Left lobe of liver (tissue), 2 donors: ENCODE measurements around the gene FTCDNL1. TPM values are rescaled to one million over a fixed set of nuclear protein-coding genes. Genes with fewer than 3 reads are reported as not detected.

Source experiments
- ATAC-seq: fragments of 200-7000 bp; cut with Tn5 transposase; one replicate; pipeline ENCODE4 v1.9.1; 2020; ENCODE audit warnings: mild to moderate bottlenecking, moderate library complexity
- DNase-seq: peaks from one replicate; pipeline ENCODE4 v3.0.0-alpha.2; 2020; ENCODE audit warnings: low spot score
- total RNA-seq: library from RNA; stranded (reverse); gene quantifications from one replicate; pipeline ENCODE4 v1.2.1, GENCODE V29; 2021
- donor health status: DM: no; HTN: no; CAD: no; lungs with moderate emphysema.
- donor health status: DM: no; HTN: yes; CAD: no.

FTCDNL1 gene
- 7.8 TPM for total RNA-seq

GRCh38 chr2:199850718-199851500, at the start of gene FTCDNL1:
FTCDNL1 (minus strand) TSS chr2:199851192; CDS start chr2:199848962, 2,230 bp downstream.
- DNase-seq (peak; percentile 89), ATAC-seq (peak; percentile 91)

- DNase-seq = no peak
- ATAC-seq = no peak
These were observed 45.6 kb upstream of the FTCDNL1 start for GRCh38 chr2:199896617-199897016.

- DNase-seq (no peak), ATAC-seq (no peak)
These were observed 44.4 kb upstream of the FTCDNL1 start for GRCh38 chr2:199895406-199895805.

GRCh38 chr2:199883474-199884212, 32.7 kb upstream of the FTCDNL1 start:
- DNase-seq (no peak), ATAC-seq (no peak)

GRCh38 chr2:199882667-199883066, 31.7 kb upstream of the FTCDNL1 start:
- ATAC-seq (no peak), DNase-seq (no peak)

- DNase-seq (no peak), ATAC-seq (no peak)
These were observed 24.4 kb upstream of the FTCDNL1 start for GRCh38 chr2:199875400-199875799.

- no peak for ATAC-seq
- no peak for DNase-seq
These were observed 23.2 kb upstream of the FTCDNL1 start for GRCh38 chr2:199874209-199874608.

GRCh38 chr2:199870581-199870980, 19.6 kb upstream of the FTCDNL1 start:
- no peak for DNase-seq

GRCh38 chr2:199869653-199870052, 18.7 kb upstream of the FTCDNL1 start:
- DNase-seq = no peak
- no peak for ATAC-seq

More at GRCh38 chr2:199870581-199870980, 19.6 kb upstream of the FTCDNL1 start:
- ATAC-seq = no peak

- DNase-seq (no peak), ATAC-seq (no peak)
These were observed 18.2 kb upstream of the FTCDNL1 start for GRCh38 chr2:199869227-199869541.

GRCh38 chr2:199868431-199869226, 17.6 kb upstream of the FTCDNL1 start:
- no peak for DNase-seq
- ATAC-seq = no peak

- ATAC-seq = no peak
- no peak for DNase-seq
These were observed 14.9 kb upstream of the FTCDNL1 start for GRCh38 chr2:199865905-199866304.

GRCh38 chr2:199862788-199863187, 11.8 kb upstream of the FTCDNL1 start:
- no peak for DNase-seq
- no peak for ATAC-seq

GRCh38 chr2:199861132-199861774, 10.3 kb upstream of the FTCDNL1 start:
- ATAC-seq (peak; percentile 73), DNase-seq (no peak)

GRCh38 chr2:199855812-199856211, 4.8 kb upstream of the FTCDNL1 start:
- DNase-seq (no peak), ATAC-seq (no peak)

- DNase-seq (no peak), ATAC-seq (no peak)
These were observed 891 bp upstream of the FTCDNL1 start for GRCh38 chr2:199851883-199852282.

GRCh38 chr2:199851501-199851810, 464 bp upstream of the FTCDNL1 start:
- ATAC-seq (no peak), DNase-seq (no peak)

GRCh38 chr2:199850218-199850717, 724 bp downstream of the FTCDNL1 start:
- DNase-seq (no peak), ATAC-seq (no peak)

- DNase-seq = no peak
- ATAC-seq = no peak
These were observed 2.4 kb downstream of the FTCDNL1 start for GRCh38 chr2:199848389-199849130.

GRCh38 chr2:199847181-199847864, 3.7 kb downstream of the FTCDNL1 start:
- DNase-seq = no peak
- no peak for ATAC-seq
